ENCODE measurements around the gene JTB. TPM values are rescaled to one million over a fixed set of nuclear protein-coding genes. Genes with fewer than 3 reads are reported as not detected.

JTB gene
- total and polyA plus RNA-seq, 9 of the 15 experiments (the other 6 are each of a cell fraction or from before 2014, with no cell fraction given) = 24.7 to 308 (median 151) TPM

DNA sequence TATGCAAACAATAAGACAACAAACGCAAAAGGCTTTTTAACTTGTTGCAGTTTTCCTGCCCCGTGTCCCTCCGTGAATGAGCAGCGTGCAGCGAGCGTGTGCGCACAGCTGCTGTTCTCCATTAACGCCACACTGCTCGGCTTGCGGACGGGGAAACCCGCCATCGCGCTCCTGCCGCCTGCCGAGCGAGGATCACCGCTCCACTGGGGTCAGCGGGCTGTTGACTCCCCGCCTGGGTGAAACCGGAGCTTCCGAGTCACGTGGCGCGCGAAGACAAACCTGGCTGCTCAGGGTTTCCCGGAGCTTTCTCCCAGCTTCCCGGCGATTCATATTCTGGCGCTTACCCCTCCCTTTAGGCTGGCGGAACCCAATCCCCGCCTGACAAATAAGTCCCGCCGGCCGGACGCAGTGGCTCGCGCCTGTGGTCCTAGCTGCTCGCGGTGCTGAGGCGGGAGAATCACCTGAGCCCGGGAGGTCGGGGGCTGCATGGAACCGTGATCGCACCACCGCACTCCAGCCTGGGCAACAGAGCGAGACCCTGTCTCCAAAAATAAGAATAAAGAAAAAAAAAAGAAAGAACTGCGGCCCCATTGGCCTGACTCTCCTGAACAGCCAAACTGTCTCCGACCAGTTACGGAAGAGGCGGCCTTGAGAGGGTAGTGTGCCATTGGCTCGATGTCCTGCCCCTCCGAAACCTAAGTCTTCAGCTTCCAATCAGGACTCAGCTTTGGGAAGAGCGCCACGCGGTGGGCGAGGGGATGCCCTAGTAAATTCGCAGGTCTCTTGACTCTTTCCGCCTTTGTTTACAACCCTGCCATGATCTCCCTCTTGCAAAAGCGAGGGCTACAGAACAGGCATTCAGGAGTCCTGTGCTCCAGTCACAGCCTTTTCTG, 10.1 kb downstream of the JTB start, which contains the start of gene CREB3L4 (continued):
- TF ChIP-seq, protein P1, sequence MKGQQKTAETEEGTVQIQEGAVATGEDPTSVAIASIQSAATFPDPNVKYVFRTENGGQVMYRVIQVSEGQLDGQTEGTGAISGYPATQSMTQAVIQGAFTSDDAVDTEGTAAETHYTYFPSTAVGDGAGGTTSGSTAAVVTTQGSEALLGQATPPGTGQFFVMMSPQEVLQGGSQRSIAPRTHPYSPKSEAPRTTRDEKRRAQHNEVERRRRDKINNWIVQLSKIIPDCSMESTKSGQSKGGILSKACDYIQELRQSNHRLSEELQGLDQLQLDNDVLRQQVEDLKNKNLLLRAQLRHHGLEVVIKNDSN (CRISPR knock-in tag; IDR thresholded peaks at IDR 0.05) = peak; percentile 98
- TF ChIP-seq PHF20 (IDR thresholded peaks at IDR 0.05; ENCODE audit: partially characterized antibody) = peak; percentile 71
- TF ChIP-seq, protein P2, sequence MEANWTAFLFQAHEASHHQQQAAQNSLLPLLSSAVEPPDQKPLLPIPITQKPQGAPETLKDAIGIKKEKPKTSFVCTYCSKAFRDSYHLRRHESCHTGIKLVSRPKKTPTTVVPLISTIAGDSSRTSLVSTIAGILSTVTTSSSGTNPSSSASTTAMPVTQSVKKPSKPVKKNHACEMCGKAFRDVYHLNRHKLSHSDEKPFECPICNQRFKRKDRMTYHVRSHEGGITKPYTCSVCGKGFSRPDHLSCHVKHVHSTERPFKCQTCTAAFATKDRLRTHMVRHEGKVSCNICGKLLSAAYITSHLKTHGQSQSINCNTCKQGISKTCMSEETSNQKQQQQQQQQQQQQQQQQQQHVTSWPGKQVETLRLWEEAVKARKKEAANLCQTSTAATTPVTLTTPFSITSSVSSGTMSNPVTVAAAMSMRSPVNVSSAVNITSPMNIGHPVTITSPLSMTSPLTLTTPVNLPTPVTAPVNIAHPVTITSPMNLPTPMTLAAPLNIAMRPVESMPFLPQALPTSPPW (CRISPR knock-in tag; IDR thresholded peaks at IDR 0.05) = peak; percentile 84
- peak; percentile 46; the same call in 1 of the 2 replicates for TF ChIP-seq POLR2AphosphoS2 (IDR thresholded peaks at IDR 0.05; ENCODE audit: low read length)
- TF ChIP-seq NR1H2 (CRISPR knock-in tag; IDR thresholded peaks at IDR 0.05) = peak; percentile 94; the same call in 1 of the 2 replicates
- TF ChIP-seq CREM (IDR thresholded peaks at IDR 0.05; ENCODE audit: low read depth) = peak; percentile 73
- no peak for TF ChIP-seq SRSF9 (IDR thresholded peaks at IDR 0.05; ENCODE audit: borderline replicate concordance, low read depth, low read length)
- TF ChIP-seq MYBL2 (IDR thresholded peaks at IDR 0.05; ENCODE audit: low read depth) = no peak
- TF ChIP-seq MYBL2 (CRISPR knock-in tag; IDR thresholded peaks at IDR 0.05; ENCODE audit: borderline replicate concordance) = no peak
- TF ChIP-seq ZNF197 (CRISPR knock-in tag; IDR thresholded peaks at IDR 0.05; ENCODE audit: low read depth) = 0 out of 2 replicates have a peak, but pooled peaks have one; percentile 47
- TF ChIP-seq, protein P3, sequence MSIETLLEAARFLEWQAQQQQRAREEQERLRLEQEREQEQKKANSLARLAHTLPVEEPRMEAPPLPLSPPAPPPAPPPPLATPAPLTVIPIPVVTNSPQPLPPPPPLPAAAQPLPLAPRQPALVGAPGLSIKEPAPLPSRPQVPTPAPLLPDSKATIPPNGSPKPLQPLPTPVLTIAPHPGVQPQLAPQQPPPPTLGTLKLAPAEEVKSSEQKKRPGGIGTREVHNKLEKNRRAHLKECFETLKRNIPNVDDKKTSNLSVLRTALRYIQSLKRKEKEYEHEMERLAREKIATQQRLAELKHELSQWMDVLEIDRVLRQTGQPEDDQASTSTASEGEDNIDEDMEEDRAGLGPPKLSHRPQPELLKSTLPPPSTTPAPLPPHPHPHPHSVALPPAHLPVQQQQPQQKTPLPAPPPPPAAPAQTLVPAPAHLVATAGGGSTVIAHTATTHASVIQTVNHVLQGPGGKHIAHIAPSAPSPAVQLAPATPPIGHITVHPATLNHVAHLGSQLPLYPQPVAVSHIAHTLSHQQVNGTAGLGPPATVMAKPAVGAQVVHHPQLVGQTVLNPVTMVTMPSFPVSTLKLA (conservative IDR thresholded peaks at IDR 0.05) = peak; percentile 88 to 94
- TF ChIP-seq FIP1L1 (IDR thresholded peaks at IDR 0.05; ENCODE audit: low read depth, low read length, poor library complexity, severe bottlenecking) = peak; percentile 22
- peak; percentile 86 for TF ChIP-seq CXXC5 (CRISPR knock-in tag; IDR thresholded peaks at IDR 0.05)
- TF ChIP-seq, protein P4, sequence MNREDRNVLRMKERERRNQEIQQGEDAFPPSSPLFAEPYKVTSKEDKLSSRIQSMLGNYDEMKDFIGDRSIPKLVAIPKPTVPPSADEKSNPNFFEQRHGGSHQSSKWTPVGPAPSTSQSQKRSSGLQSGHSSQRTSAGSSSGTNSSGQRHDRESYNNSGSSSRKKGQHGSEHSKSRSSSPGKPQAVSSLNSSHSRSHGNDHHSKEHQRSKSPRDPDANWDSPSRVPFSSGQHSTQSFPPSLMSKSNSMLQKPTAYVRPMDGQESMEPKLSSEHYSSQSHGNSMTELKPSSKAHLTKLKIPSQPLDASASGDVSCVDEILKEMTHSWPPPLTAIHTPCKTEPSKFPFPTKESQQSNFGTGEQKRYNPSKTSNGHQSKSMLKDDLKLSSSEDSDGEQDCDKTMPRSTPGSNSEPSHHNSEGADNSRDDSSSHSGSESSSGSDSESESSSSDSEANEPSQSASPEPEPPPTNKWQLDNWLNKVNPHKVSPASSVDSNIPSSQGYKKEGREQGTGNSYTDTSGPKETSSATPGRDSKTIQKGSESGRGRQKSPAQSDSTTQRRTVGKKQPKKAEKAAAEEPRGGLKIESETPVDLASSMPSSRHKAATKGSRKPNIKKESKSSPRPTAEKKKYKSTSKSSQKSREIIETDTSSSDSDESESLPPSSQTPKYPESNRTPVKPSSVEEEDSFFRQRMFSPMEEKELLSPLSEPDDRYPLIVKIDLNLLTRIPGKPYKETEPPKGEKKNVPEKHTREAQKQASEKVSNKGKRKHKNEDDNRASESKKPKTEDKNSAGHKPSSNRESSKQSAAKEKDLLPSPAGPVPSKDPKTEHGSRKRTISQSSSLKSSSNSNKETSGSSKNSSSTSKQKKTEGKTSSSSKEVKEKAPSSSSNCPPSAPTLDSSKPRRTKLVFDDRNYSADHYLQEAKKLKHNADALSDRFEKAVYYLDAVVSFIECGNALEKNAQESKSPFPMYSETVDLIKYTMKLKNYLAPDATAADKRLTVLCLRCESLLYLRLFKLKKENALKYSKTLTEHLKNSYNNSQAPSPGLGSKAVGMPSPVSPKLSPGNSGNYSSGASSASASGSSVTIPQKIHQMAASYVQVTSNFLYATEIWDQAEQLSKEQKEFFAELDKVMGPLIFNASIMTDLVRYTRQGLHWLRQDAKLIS (CRISPR knock-in tag; IDR thresholded peaks at IDR 0.05) = peak; percentile 73; the same call in 1 of the 2 replicates
- TF ChIP-seq ZNF507 (tag; conservative IDR thresholded peaks at IDR 0.05) = no peak
- TF ChIP-seq MTA3 (IDR thresholded peaks at IDR 0.05; ENCODE audit: borderline replicate concordance) = peak; percentile 55; the same call in 1 of the 2 replicates
